Astrocyte of the cerebellum (primary cell): Measurements from ENCODE around the gene RAB40A.
A peak's percentile ranks its signal among the peaks of the same experiment; 100 is the strongest.

Experiments used
- DNase-seq: peaks from one replicate; pipeline ENCODE4 v3.0.0-alpha.2; 2011; ENCODE audit warnings: low read depth
- H3K4me3 ChIP-seq: 2 replicates; pipeline ENCODE4 v1.5.1; 2011; ENCODE audit warnings: mild to moderate bottlenecking, low read depth, low read length, moderate library complexity
- CTCF ChIP-seq: IDR thresholded peaks from 2 replicates; pipeline ENCODE4 v1.5.1; 2012; ENCODE audit warnings: low read length, low read depth, moderate library complexity, mild to moderate bottlenecking; ENCODE audit errors: missing control alignments
- in situ Hi-C: cut with HindIII; loops from 2 replicates; pipeline ENCODE4 v1.10.0; 2017; ENCODE audit warnings: low sequenced_read_pairs

The RAB40A gene

GRCh38 chrX:103538728-103539127, 19.4 kb upstream of the RAB40A start:
- TF ChIP-seq CTCF, result no peak
- in situ Hi-C loops, result no loop called here
- H3K4me3 ChIP-seq, result no peak overlapping the region
- DNase-seq, result no peak

- in situ Hi-C loops, result no loop called here
- no peak for TF ChIP-seq CTCF
These were observed 18.6 kb upstream of the RAB40A start for GRCh38 chrX:103537871-103538387.

GRCh38 chrX:103536732-103537131, 17.4 kb upstream of the RAB40A start:
- in situ Hi-C loops, result no loop called here
- no peak for DNase-seq
- TF ChIP-seq CTCF, result no peak
- H3K4me3 ChIP-seq, result no peak overlapping the region

More at GRCh38 chrX:103537871-103538387, 18.6 kb upstream of the RAB40A start:
- no peak for DNase-seq
- no peak overlapping the region for H3K4me3 ChIP-seq

GRCh38 chrX:103536071-103536470, 16.8 kb upstream of the RAB40A start:
- no peak for DNase-seq
- in situ Hi-C loops, result no loop called here
- H3K4me3 ChIP-seq, result no peak overlapping the region
- no peak for TF ChIP-seq CTCF

GRCh38 chrX:103535206-103535605, 15.9 kb upstream of the RAB40A start:
- no peak for DNase-seq
- no peak overlapping the region for H3K4me3 ChIP-seq
- TF ChIP-seq CTCF, result no peak
- in situ Hi-C loops, result no loop called here

GRCh38 chrX:103533511-103534216, 14.4 kb upstream of the RAB40A start:
- DNase-seq, result peak; percentile 60
- peak; percentile 79 for TF ChIP-seq CTCF
- peak overlapping the region; percentile 29 for H3K4me3 ChIP-seq
- in situ Hi-C loops, result no loop called here
